Fibroblast of peridontal ligament (primary cell): ENCODE results near the gene CORO2A.

ENCODE experiments used
- DNase-seq: peaks from one replicate; pipeline ENCODE4 v3.0.0-alpha.2; 2010; ENCODE audit errors: extremely low read depth

The CORO2A gene

DNA sequence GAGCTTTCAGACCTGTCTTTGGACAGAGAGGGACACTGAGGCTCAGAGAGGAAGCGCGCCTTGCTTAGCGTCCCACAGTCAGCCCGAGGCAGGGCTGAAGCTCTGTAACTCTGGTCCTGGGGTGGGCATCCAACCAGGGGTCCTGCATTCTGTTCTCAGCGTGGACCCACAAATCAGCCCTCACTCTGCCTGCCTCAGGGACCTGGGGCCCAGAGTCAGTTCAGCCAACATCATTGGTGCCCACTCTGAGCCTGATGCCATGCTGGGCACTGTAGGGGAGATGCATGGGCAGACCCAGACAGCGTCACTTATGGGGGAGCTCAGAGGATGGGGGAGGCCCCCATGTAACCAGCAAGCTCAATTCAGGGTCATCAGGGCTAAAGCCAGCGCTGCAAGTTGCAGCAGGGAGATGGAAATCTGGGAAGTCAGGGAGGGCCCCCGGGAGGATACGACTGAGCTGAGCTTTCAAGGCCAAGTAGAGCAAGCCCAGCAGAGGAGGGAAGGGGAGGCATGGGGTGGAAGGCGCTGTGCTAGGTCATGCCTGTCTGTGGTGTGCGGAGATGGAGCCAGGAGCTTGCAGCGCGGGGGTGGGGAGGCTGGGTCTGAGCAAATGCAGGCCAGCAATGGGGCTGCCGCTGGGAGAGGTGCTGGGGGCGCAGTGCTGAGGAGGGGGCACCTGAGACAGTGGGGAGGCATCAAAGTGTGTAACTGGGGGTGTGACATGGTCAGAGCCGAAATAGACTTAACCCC lies 21.1 kb downstream of the CORO2A start:
- no peak for DNase-seq

- DNase-seq: no peak
These were observed 23.4 kb downstream of the CORO2A start for GRCh38 chr9:98168941-98169488.

DNA sequence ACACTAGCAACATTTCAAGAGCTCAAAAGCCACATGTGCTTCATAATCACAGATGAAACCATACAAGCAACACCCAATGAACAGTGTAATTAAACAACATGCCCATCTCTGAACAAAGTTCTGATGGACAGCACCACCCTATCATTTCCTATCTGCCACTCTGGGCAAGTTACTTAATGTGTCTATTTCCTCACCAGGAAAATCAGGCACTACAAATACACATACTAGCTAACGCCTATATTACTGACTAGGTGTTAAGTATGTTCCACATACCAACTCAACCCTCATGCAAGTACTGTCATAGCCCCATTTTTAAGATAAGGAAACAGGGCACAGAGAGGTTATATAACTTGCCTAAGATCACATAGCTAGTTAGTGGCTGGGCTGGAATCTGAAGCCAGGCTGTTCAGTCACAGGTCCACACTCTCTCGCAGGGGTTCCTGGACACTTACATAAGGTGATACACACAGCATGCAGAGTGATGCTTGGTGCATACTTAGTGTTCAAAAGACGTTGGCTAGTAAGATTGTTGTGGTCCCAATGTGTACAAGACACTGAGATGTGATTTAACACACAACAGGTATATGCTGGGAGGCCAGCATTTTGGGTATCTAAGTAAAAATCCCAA lies 24.2 kb downstream of the CORO2A start:
- no peak for DNase-seq

GRCh38 chr9:98164912-98165311 lies 27.5 kb downstream of the CORO2A start:
- DNase-seq: no peak

- DNase-seq: no peak
These were observed 29.8 kb downstream of the CORO2A start for GRCh38 chr9:98162613-98163012.

DNA sequence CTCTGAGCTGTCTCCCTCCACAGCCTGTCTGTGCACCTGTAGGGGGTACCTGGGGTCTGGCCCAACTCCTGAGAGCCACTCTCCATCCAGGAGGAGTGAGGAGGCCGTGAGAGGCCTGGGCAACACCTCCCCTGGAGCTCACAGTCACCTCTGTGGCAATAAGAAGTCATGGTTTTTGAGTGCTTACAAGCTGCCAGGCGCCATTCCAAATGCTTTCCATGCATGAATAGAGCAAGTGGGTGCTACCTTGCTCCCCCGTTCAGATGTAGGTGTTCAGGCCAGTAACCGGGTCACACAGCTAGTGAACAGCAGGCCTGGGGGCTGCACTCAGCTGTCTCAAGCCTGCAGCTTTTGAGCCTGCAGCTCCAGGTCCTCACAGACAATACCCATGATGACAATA lies 30.6 kb downstream of the CORO2A start:
- no peak for DNase-seq

GRCh38 chr9:98159790-98160189 lies 32.6 kb downstream of the CORO2A start:
- DNase-seq: no peak

GRCh38 chr9:98159301-98159700 lies 33.1 kb downstream of the CORO2A start:
- no peak for DNase-seq

DNA sequence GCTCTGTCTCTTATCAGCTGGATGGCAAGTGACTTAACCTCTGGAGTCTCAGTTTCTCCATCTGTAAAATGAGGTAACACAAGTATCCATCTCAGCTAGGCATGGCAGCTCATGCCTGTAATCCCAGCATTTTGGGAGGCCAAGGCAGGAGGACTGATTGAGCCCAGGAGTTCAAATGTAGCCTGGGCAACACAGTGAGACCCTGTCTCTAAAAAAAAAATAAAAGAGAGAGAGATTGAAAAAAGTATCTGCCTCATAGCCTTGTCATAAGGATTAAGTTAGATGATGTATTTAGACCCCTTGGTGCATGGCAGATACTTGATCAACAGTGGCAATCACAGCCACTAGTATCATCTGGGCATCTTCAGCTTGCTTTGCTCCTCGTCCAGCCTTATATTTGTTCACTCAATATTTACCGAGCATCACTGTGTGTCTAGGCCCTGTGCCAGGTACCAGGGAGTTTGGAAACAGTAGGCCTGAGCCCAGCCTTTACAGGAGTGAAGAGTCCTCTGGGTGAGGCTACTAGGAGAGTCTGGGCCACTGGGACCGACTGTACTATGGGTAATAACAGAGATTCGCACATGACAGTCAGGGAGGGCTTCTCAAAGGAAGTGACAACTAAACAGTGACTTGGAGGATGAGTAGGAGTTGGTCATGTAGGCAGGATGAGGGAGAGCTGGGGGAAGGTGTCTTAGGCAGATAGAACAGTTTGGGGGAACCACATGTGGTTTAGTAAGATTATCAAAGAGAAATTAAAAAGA lies 34.2 kb downstream of the CORO2A start:
- no peak for DNase-seq

DNA sequence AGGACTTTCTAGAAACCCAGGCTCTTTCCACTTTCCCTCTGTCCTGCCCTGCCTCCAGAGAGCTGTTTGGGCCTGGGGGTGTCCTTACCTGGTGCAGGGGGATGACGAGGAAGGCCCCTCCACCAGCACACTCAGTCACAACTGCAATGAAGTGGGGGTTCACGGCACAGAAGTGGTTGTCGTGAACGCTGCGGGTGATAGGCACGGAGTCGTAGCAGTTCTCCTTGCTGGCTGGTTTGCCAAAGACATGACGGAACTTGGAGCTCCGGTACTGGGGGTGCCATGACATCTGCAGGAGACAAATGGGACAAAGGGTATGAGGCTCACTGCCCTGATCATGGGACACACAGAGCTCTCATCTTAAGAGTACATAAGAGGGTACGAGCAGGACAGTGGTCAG lies 35.1 kb downstream of the CORO2A start:
- no peak for DNase-seq

GRCh38 chr9:98154678-98155077 lies 37.8 kb downstream of the CORO2A start:
- DNase-seq: no peak

GRCh38 chr9:98152526-98152925 lies 39.9 kb downstream of the CORO2A start:
- no peak for DNase-seq

GRCh38 chr9:98150721-98151120 lies 41.7 kb downstream of the CORO2A start:
- no peak for DNase-seq

DNA sequence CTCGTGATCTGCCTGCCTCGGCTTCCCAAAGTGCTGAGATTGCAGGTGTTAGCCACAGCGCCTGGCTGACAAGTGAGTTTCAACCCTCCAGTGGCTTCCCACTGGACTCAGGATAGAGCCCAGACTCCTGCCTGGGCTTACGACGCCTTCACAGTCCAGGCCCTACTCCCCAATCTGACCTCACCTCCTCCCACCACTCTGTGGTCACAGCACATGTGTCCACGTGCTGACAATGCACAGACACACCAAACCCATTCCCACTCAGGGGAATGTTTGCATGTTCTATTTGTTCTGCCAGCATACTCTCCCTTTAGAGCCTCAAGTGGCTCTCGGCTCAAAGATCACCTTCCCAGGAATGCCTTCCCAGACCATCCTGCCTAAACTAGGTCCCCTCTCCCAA lies 42.3 kb downstream of the CORO2A start:
- no peak for DNase-seq

- DNase-seq: no peak
These were observed 43.0 kb downstream of the CORO2A start for GRCh38 chr9:98149422-98149821.

DNA sequence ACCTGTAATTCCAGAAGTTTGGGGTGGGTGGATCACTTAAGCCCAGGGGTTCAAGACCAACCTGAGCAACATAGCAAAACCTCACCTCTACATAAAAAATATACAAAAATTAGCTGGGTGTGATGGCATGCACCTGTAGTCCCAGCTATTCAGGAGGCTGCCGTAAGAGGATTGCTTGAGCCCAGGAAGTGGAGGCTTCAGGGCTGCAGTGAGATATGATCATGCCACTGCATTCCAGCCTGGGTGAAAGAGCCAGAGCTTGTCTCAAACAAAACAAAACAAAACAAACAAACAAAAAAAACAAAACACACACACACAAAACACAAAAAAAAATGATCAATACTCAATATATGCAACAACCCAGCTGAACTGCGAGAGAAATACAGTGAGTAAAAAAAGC lies 44.0 kb downstream of the CORO2A start:
- DNase-seq: no peak

DNA sequence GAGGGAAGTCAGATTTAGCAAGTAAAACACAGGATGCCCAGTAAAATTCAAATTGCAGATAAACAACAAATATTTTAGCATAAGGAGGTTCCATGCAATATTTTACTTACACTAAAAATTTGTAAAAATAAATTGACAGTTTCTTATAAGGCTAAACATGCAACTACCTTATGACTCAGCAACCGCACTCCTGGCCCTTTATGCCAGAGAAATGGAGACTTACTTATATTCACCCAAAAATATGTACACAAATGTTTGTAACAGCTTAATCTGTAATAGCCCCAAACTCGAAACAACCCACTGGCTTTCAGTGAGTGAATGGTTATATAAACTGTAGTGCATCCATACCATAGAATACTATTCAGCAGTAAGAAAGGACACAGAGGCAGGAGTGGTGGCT lies 44.9 kb downstream of the CORO2A start:
- peak; percentile 12 for DNase-seq

GRCh38 chr9:98146101-98146991 lies 46.1 kb downstream of the CORO2A start:
- DNase-seq: no peak

DNA sequence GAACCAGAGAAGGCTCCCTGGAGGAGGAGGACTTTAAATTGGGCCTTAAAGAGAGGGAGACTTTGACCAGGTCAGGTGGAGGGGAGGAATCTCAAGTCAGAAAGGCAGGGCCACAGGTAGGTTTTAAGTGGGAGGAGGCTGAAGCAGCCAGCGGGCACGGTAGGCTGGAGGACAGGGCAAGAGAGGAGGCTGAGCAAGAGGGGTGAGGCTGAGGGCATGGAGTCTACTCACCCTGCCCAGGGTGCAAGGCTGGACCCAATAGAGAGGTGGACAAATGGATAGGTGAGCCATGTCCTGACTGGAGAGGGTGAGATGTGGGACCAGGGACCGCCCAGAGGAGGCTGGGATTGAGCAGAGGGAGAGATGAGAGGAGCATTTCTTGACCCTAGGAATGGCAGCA lies 47.8 kb downstream of the CORO2A start:
- no peak for DNase-seq

- DNase-seq: no peak
These were observed 48.4 kb downstream of the CORO2A start for GRCh38 chr9:98144076-98144475.

GRCh38 chr9:98142925-98143481 lies 49.4 kb downstream of the CORO2A start:
- DNase-seq: no peak
